Measurements from ENCODE around the gene CYS1.

DNA sequence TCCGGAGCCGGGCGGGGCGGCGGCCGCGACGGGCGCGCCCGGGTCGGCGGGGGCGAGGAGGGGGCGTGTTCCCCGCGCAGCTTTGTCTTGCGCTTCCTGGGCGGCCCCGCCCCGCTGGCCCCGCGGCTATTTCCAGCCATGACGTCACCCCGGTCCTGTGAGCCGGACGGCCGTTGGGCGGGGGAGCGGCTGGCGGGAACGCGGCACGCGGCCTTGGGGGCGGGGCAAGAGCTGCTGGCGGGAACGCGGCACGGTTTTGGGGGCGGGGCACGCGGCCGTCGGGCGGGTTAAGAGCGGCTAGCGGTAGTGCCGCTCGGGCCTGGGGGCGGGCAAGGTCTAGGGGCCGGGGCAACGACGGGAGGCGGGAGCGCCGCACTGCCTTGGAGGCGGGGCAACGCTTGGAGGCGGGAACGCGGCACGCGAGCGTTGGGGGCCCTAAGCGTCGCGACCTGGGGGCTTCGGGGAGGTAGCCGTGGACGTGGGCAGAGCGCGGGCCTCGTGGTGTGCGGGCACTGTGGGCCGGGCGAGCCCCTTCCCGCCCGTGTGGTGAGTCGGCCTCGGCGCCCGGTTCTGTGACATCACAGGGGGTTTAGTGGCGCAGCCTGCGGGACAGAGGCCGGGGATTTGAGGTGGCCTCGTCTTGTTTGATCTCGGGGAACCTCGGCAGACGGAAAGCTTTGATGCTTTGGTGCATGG is 36.2 kb downstream of the CYS1 start:
- TF ChIP-seq, protein P1, sequence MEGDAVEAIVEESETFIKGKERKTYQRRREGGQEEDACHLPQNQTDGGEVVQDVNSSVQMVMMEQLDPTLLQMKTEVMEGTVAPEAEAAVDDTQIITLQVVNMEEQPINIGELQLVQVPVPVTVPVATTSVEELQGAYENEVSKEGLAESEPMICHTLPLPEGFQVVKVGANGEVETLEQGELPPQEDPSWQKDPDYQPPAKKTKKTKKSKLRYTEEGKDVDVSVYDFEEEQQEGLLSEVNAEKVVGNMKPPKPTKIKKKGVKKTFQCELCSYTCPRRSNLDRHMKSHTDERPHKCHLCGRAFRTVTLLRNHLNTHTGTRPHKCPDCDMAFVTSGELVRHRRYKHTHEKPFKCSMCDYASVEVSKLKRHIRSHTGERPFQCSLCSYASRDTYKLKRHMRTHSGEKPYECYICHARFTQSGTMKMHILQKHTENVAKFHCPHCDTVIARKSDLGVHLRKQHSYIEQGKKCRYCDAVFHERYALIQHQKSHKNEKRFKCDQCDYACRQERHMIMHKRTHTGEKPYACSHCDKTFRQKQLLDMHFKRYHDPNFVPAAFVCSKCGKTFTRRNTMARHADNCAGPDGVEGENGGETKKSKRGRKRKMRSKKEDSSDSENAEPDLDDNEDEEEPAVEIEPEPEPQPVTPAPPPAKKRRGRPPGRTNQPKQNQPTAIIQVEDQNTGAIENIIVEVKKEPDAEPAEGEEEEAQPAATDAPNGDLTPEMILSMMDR (conservative IDR thresholded peaks at IDR 0.05 in 1 of 2, IDR thresholded peaks at IDR 0.05 in 1 of 2; ENCODE audit: extremely low read depth in 1 of 2, insufficient read depth in 1 of 2, low read depth in 1 of 2, low read length in 2 of 2) = no peak
- no peak for TF ChIP-seq EZH2 (IDR thresholded peaks at IDR 0.05; ENCODE audit: borderline replicate concordance, low read length)
